Measurements from ENCODE around the gene AVPR2. TPM values are rescaled to one million over a fixed set of nuclear protein-coding genes. Genes with fewer than 3 reads are reported as not detected.

Gene AVPR2
- total RNA-seq, 4 donors from 2014 or later, result 1.1 to 2.8 (median 2.6) TPM; not detected in 1

- intact Hi-C loops (cut with DNase I), result no loop called here
- H3K27ac ChIP-seq, result no peak overlapping the region
- H3K27me3 ChIP-seq, result peaks cover 20% of the 10 kb centered on the region
- H3K4me1 ChIP-seq, result no peaks in the 10 kb centered on the region
- no peaks in the 10 kb centered on the region for H3K36me3 ChIP-seq
- no peak overlapping the region for H3K4me3 ChIP-seq (replicated peaks in 1 of 3)
- H3K9me3 ChIP-seq, result no peaks in the 10 kb centered on the region
- WGBS, 2 donors, result 45 to 73% methylated on average over 3 to 5 of the region's 8 CpGs
- TF ChIP-seq CTCF (IDR thresholded peaks at IDR 0.05) (no peak), POLR2A (IDR thresholded peaks at IDR 0.05) (no peak)
- no peak for DNase-seq
These were observed 17.1 kb upstream of the AVPR2 start for GRCh38 chrX:153887385-153887784.

DNA sequence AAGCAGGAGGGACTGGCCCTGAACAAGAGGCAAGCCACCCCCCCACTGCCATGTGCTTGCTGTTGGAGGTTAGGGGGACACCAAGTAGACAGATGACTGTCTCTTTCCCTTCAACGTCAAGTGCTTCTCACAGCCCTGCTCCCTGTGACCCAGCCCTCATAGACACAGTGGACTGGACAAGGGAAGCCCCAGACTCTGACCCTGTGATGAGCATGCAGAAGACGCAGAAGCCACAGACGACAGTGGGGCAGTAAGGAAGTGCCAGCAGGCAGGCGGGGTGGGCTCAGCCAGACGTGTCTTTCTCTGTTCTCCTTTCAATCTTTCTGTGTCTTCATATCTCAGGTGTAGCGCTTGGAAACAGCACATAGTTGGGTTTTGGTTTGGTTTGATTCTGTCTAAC lies 16.1 kb upstream of the AVPR2 start:
- Histone ChIP-seq H3K9me3 (no peaks in the 10 kb centered on the region), H3K4me3 (replicated peaks in 1 of 3) (no peak overlapping the region), H3K27me3 (peaks cover 15% of the 10 kb centered on the region), H3K36me3 (no peaks in the 10 kb centered on the region), H3K27ac (no peak overlapping the region), H3K4me1 (no peaks in the 10 kb centered on the region)
- intact Hi-C loops (cut with DNase I), result no loop called here
- TF ChIP-seq CTCF (IDR thresholded peaks at IDR 0.05), result no peak
- WGBS, 2 donors, result 69 to 82% methylated on average over 3 to 5 of the region's 6 CpGs
- no peak for DNase-seq

DNA sequence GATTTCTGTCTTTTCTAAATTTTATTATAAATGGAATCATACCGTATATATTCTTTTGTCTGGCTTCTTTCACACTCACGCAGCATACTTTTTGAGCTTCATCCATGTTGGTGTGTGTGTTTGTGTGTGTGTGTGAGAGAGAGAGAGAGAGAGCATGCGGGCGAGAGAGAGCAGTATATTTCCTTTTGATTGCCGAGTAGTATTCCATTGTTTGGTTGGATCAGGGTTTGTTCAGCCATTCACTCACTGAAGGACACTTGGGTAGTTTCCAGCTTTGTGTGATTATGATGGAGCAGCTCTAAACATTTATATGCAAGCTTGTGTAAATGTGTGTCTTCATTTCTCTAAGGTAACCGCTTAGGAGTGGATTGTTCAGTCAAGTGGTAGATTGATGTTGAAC lies 15.3 kb upstream of the AVPR2 start:
- TF ChIP-seq CTCF (IDR thresholded peaks at IDR 0.05) (no peak), POLR2A (IDR thresholded peaks at IDR 0.05) (no peak)

DNA sequence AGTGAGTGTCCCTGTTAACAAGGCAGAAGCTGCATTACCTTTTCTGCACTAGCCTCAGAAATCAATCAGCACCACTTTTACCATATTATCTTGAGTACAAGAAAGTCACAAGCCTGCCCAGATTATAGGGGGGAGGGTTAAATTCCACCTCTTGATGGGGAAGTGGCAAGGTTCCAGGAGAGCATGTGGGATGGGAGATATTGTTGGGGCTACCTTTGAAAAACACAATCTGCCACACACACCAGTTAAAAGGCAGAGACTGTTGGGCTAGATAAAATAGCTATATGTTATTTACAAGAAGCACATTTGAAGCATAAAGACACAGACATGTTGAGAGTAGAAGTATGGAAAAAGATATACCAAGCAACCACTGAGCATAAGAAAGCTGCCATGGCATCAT lies 6.6 kb upstream of the AVPR2 start:
- TF ChIP-seq POLR2A (IDR thresholded peaks at IDR 0.05) (no peak), CTCF (IDR thresholded peaks at IDR 0.05) (no peak)
- intact Hi-C loops (cut with DNase I), result no loop called here
- Histone ChIP-seq H3K4me3 (replicated peaks in 1 of 3) (no peak overlapping the region), H3K9me3 (no peaks in the 10 kb centered on the region), H3K27ac (no peak overlapping the region), H3K36me3 (no peaks in the 10 kb centered on the region), H3K27me3 (no peaks in the 10 kb centered on the region), H3K4me1 (no peaks in the 10 kb centered on the region)
- no peak for DNase-seq

More for the DNA sequence above, 15.3 kb upstream of the AVPR2 start:
- 91 to 93% methylated on average over 6 of the region's 6 CpGs for WGBS, 2 donors
- no peaks in the 10 kb centered on the region for H3K36me3 ChIP-seq
- intact Hi-C loops (cut with DNase I), result no loop called here
- H3K4me1 ChIP-seq, result no peaks in the 10 kb centered on the region
- DNase-seq, result no peak
- H3K9me3 ChIP-seq, result no peaks in the 10 kb centered on the region
- peaks cover 14% of the 10 kb centered on the region for H3K27me3 ChIP-seq
- no peak overlapping the region for H3K4me3 ChIP-seq (replicated peaks in 1 of 3)
- H3K27ac ChIP-seq, result no peak overlapping the region

DNA sequence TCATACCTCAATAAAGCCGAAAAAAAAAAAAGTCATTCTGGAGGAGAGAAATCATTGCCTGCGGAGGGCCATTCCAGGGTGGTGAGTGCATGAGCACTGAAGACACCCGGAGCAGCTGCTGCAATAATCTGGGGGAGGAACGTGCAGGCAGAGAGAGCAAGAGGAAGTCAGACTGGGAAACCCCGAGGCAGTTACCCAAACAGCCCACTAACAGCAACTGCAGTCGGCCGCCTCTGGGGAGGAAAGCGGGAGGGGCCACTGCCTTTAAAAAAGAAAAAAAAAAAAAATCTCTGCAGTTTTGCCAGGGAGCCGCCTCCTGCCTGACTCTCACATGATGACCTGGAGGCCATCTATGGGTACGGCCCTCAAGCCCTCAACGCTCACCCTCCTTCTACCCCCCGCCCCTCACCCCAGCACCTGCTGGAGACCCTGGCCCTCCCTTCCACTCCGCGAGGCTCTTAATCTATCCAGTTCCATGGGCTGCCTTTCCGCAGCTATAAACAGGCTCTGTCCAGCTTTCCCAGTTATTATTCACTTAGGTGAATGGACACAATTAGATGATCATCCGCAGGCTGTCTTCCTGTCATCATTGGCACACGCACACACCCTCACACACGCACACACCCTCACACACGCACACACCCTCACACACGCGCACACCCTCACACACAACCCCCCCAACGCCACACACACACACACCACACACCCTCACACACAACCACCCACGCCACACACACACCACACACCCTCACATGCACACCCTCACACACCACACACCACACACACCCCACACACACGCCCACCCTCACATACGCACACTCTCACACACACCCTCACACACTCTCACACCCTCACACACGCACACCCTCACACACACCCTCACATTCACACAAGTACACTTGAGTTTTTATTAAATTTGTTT lies 3.4 kb upstream of the AVPR2 start:
- Histone ChIP-seq H3K27ac (no peak overlapping the region), H3K27me3 (no peaks in the 10 kb centered on the region), H3K9me3 (no peaks in the 10 kb centered on the region), H3K36me3 (no peaks in the 10 kb centered on the region), H3K4me3 (replicated peaks in 1 of 3) (no peak overlapping the region), H3K4me1 (no peaks in the 10 kb centered on the region)
- 27 to 36% methylated on average over 24 to 25 of the region's 26 CpGs for WGBS, 2 donors
- intact Hi-C loops (cut with DNase I), result no loop called here
- TF ChIP-seq CTCF (IDR thresholded peaks at IDR 0.05) (no peak), POLR2A (IDR thresholded peaks at IDR 0.05) (no peak)
- no peak for DNase-seq
